GM12878 (cell line): ENCODE data around the gene TTC23L. TPM values are rescaled to one million over a fixed set of nuclear protein-coding genes. Genes with fewer than 3 reads are reported as not detected.

Source experiments
- ATAC-seq: fragments of 200-7000 bp; cut with Tn5 transposase; 3 replicates; pipeline ENCODE4 v1.9.1; 2020; ENCODE audit warnings: mild to moderate bottlenecking, moderate library complexity
- BruUV-seq: library from RNA; stranded (reverse); fragments of 400-500 nt; replicated peaks from 2 replicates; lab custom pipeline; 2021; lab: Mats Ljungman, UMichigan
- CTCF ChIA-PET: fragments of 300-600 bp; sonication (Branson Sonifier 250); formaldehyde crosslinking; extraction: SDS; loops from one replicate; lab custom pipeline; 2021; ENCODE audit warnings: inconsistent platforms; lab: Yijun Ruan, JAX
- POLR2A ChIA-PET: fragments of 350-600 bp; formaldehyde crosslinking; extraction: SDS; loops from one replicate; lab custom pipeline; 2021; ENCODE audit warnings: inconsistent platforms; lab: Charles Lee
- RAD21 ChIA-PET: fragments of 300-600 bp; sonication (Branson Sonifier 250); formaldehyde crosslinking; loops from one replicate; lab custom pipeline; 2023; ENCODE audit warnings: antibody characterized with exemption; ENCODE audit not compliant: unreplicated experiment; lab: Charles Lee
- SMC1A ChIA-PET: fragments of 300-600 bp; sonication (Branson Sonifier 250); formaldehyde crosslinking; loops from one replicate; lab custom pipeline; 2023; ENCODE audit not compliant: unreplicated experiment, uncharacterized antibody; lab: Charles Lee
- DNase-seq: peaks from one replicate; pipeline ENCODE4 v3.0.0-alpha.2; 2011; ENCODE audit warnings: low read depth, low spot score
- FAIRE-seq: peaks from 3 replicates; lab custom pipeline; 2011; peaks lifted over from hg19 to GRCh38; lab: Jason Lieb, UNC
- H2AFZ ChIP-seq: 2 replicates; pipeline ENCODE4 v1.6.0; 2011; ENCODE audit warnings: low read depth, low read length, control low read depth; ENCODE audit not compliant: control insufficient read depth
- H3K27ac ChIP-seq: 2 replicates; pipeline ENCODE4 v1.5.1; 2011; ENCODE audit warnings: control low read depth; ENCODE audit not compliant: control insufficient read depth, insufficient read depth
- H3K27me3 ChIP-seq, 2 experiments: replicated peaks in 1 of 2; 2 replicates each; pipeline versions ENCODE4 v1.6.0 to v1.6.1; 2011; ENCODE audit warnings: low read length in 1 of 2; ENCODE audit not compliant: control insufficient read depth in 2 of 2, insufficient read depth in 2 of 2
- H3K36me3 ChIP-seq, 2 experiments: 2 replicates each; pipeline ENCODE4 v1.5.1; 2011; ENCODE audit warnings: low read length in 1 of 2; ENCODE audit not compliant: control insufficient read depth in 2 of 2, insufficient read depth in 2 of 2
- H3K4me1 ChIP-seq: 2 replicates; pipeline ENCODE4 v1.6.1; 2011; ENCODE audit warnings: mild to moderate bottlenecking, low read length, moderate library complexity, mixed read lengths; ENCODE audit not compliant: control insufficient read depth, insufficient read depth
- H3K4me2 ChIP-seq: 2 replicates; pipeline ENCODE4 v1.6.0; 2011; ENCODE audit warnings: control low read depth; ENCODE audit not compliant: control insufficient read depth, insufficient read depth
- H3K4me3 ChIP-seq: fragments of 200-600 bp; sonication (generic); 2 replicates; pipeline ENCODE4 v1.5.1; 2016
- H3K79me2 ChIP-seq: 2 replicates; pipeline ENCODE4 v1.6.0; 2011; ENCODE audit warnings: low read length; ENCODE audit not compliant: control insufficient read depth, insufficient read depth
- H3K9ac ChIP-seq: 2 replicates; pipeline ENCODE4 v1.8.0; 2011; ENCODE audit warnings: low read length, control low read depth, mixed read lengths; ENCODE audit not compliant: control insufficient read depth, insufficient read depth
- H3K9me3 ChIP-seq: replicated peaks from 3 replicates; pipeline ENCODE4 v1.5.1; 2011; ENCODE audit warnings: mild to moderate bottlenecking, low read length; ENCODE audit not compliant: control insufficient read depth, insufficient read depth
- H4K20me1 ChIP-seq: 2 replicates; pipeline ENCODE4 v1.6.0; 2011; ENCODE audit not compliant: control insufficient read depth, insufficient read depth
- NR2C2 ChIP-seq: IDR thresholded peaks from 2 replicates; pipeline ENCODE4 v1.6.1; 2011; ENCODE audit warnings: borderline replicate concordance, low read depth; ENCODE audit not compliant: control insufficient read depth, insufficient read length
- PAX5 ChIP-seq: IDR thresholded peaks from 2 replicates; pipeline ENCODE4 v1.6.1; 2011; ENCODE audit warnings: low read depth, low read length, borderline replicate concordance
- POLR2AphosphoS5 ChIP-seq: IDR thresholded peaks from 2 replicates; pipeline ENCODE4 v1.6.1; 2011; ENCODE audit warnings: mild to moderate bottlenecking, low read length, inconsistent platforms
- WGBS: methylation state at CpG from one replicate; pipeline ENCODE4 v1.1.6; 2016; ENCODE audit warnings: low lambda C conversion rate; ENCODE audit not compliant: insufficient replicate concordance, insufficient coverage; ENCODE audit errors: missing lambda C conversion rate; 5-methylcytosine and 5-hydroxymethylcytosine counted together
- in situ Hi-C: fragments of 300-500 bp; cut with MboI; formaldehyde crosslinking; loops from 9 replicates; pipeline ENCODE4 v1.14.3; 2018; ENCODE audit warnings: mixed read lengths
- intact Hi-C: fragments of 100-400 bp; cut with micrococcal nuclease; formaldehyde crosslinking; loops from one replicate; pipeline ENCODE4 v1.14.2; 2022; ENCODE audit not compliant: unreplicated experiment
- polyA plus RNA-seq, 11 experiments: library from polyadenylated mRNA; depleted of rRNA in 4 of 11; unstranded in 6 of 11; stranded (reverse) in 5 of 11; fragments of >200 nt; fragmentation: Nextera tagmentation in 4 of 11; fragmentation: Illumina TruSeq in 1 of 11; extraction: Ambion mirVana in 4 of 11; extraction: Trizol in 1 of 11; gene quantifications; 1 replicate in 1 of 11; 2 replicates in 10 of 11; pipeline versions ENCODE4 v1.2.1 to v1.2.3, GENCODE V29; 2011 to 2016; ENCODE audit warnings: inconsistent platforms in 2 of 11, missing spikeins in 2 of 11, low read depth in 1 of 11
- total RNA-seq, 4 experiments: library from RNA; depleted of rRNA in 3 of 4; stranded (reverse); fragments of >200 nt in 3 of 4; fragmentation: Illumina TruSeq in 1 of 4; extraction: Trizol in 1 of 4; gene quantifications; 2 replicates each; pipeline versions ENCODE4 v1.2.1 to v1.2.3, GENCODE V29; 2013 to 2021
- TF ChIP-seq, protein P1 (sequence below): IDR thresholded peaks from 2 replicates; pipeline ENCODE4 v1.6.1; 2012; ENCODE audit warnings: improper control_type of control experiment, low read depth, low read length; ENCODE audit not compliant: insufficient replicate concordance

Gene TTC23L
- total and polyA plus RNA-seq, 10 of the 15 experiments (the other 5 are each of a cell fraction or from before 2014, with no cell fraction given) = 0.09 to 0.34 TPM; not detected in 8

DNA sequence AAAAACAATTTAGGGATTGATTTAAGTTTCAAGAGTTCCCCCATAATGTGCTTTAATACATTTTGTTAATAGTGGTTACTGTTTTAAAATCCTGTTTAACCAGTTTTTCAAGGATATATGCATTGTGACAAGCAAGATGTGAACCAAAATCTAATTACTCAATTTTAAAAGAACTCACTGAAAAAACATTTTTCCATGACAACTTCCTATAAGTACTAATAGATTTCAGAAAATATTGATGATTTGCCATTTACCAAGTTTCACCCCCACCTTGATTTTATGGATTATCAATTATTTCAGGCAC, 85.5 kb downstream of the TTC23L start (continued):
- TF ChIP-seq, protein P1, sequence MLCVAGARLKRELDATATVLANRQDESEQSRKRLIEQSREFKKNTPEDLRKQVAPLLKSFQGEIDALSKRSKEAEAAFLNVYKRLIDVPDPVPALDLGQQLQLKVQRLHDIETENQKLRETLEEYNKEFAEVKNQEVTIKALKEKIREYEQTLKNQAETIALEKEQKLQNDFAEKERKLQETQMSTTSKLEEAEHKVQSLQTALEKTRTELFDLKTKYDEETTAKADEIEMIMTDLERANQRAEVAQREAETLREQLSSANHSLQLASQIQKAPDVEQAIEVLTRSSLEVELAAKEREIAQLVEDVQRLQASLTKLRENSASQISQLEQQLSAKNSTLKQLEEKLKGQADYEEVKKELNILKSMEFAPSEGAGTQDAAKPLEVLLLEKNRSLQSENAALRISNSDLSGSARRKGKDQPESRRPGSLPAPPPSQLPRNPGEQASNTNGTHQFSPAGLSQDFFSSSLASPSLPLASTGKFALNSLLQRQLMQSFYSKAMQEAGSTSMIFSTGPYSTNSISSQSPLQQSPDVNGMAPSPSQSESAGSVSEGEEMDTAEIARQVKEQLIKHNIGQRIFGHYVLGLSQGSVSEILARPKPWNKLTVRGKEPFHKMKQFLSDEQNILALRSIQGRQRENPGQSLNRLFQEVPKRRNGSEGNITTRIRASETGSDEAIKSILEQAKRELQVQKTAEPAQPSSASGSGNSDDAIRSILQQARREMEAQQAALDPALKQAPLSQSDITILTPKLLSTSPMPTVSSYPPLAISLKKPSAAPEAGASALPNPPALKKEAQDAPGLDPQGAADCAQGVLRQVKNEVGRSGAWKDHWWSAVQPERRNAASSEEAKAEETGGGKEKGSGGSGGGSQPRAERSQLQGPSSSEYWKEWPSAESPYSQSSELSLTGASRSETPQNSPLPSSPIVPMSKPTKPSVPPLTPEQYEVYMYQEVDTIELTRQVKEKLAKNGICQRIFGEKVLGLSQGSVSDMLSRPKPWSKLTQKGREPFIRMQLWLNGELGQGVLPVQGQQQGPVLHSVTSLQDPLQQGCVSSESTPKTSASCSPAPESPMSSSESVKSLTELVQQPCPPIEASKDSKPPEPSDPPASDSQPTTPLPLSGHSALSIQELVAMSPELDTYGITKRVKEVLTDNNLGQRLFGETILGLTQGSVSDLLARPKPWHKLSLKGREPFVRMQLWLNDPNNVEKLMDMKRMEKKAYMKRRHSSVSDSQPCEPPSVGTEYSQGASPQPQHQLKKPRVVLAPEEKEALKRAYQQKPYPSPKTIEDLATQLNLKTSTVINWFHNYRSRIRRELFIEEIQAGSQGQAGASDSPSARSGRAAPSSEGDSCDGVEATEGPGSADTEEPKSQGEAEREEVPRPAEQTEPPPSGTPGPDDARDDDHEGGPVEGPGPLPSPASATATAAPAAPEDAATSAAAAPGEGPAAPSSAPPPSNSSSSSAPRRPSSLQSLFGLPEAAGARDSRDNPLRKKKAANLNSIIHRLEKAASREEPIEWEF = no peak
- no peak for TF ChIP-seq NR2C2

DNA sequence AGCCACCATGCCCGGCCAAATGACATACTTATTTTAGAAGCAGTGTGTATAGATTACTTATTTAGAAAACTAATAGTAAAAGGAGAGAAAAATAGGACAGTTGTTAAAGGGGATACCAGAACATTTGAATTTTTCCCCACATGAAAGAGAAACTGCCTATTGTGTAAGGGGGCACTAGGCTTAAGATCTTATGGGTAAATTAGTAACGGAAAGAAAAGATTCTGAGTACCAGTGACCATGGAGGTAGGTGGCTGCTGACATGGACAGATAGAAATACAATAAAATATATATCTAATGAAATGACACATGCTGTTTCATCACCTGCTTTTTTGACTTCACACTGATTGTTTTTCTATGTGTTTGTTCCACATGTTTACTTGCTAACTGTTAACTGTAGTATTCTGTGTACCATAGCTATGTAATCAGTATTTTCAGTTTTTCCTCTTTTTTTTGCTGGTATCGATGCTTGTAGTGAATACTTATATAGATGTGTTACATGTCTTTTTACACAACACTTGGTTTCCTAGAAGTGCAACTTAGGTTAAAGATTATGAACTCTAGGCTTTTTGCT, 87.4 kb downstream of the TTC23L start:
- H2AFZ ChIP-seq = no peak overlapping the region
- no peak for DNase-seq
- H3K79me2 ChIP-seq = peaks cover 17% of the 10 kb centered on the region
- TF ChIP-seq POLR2AphosphoS5 (peak; percentile 34; the same call in 1 of the 2 replicates), PAX5 (no peak)
- 63% methylated on average over 3 of the region's 3 CpGs for WGBS
- no peak overlapping the region for H3K4me2 ChIP-seq
- H3K9ac ChIP-seq = no peak overlapping the region
- ChIA-PET RAD21 (no interaction called here), CTCF (no interaction called here), POLR2A (no interaction called here), SMC1A (interaction anchor here (0.6 kb wide), 1 partner anchor 10 kb away, joined by 4 read pairs; no protein-coding TSS in a partner anchor)
- peaks cover 0 to 14% of the 10 kb centered on the region in 2 experiments; a peak in 3 of 4 replicates for H3K36me3 ChIP-seq
- in situ Hi-C loops (no loop called here), intact Hi-C loops (loop anchor here (10.0 kb wide), 1 partner anchor 1228 kb away; the partner anchor contains the start of genes LMBRD2 and SKP2)
- no peak overlapping the region for H3K27ac ChIP-seq
- no peaks in the 10 kb centered on the region for H4K20me1 ChIP-seq
- BruUV-seq = TSS peak; percentile 54
- no peak overlapping the region for H3K4me3 ChIP-seq
- no peak for FAIRE-seq
- no peak for ATAC-seq
- no peaks in the 10 kb centered on the region for H3K9me3 ChIP-seq
- H3K4me1 ChIP-seq = no peaks in the 10 kb centered on the region; the same call in 1 of the 2 replicates
- no peaks in the 10 kb centered on the region for H3K27me3 ChIP-seq
